GM19025 (cell line): ENCODE measurements around the gene XRCC4.

Source experiments
- ATAC-seq: cut with Tn5 transposase; IDR thresholded peaks from one replicate; pipeline ENCODE4 v1.9.1; 2021; ENCODE audit warnings: mild to moderate bottlenecking, low read depth, moderate library complexity; ENCODE audit not compliant: unreplicated experiment

Gene XRCC4

GRCh38 chr5:83169571-83170337 lies 92.4 kb downstream of the XRCC4 start:
- ATAC-seq, result no peak

DNA sequence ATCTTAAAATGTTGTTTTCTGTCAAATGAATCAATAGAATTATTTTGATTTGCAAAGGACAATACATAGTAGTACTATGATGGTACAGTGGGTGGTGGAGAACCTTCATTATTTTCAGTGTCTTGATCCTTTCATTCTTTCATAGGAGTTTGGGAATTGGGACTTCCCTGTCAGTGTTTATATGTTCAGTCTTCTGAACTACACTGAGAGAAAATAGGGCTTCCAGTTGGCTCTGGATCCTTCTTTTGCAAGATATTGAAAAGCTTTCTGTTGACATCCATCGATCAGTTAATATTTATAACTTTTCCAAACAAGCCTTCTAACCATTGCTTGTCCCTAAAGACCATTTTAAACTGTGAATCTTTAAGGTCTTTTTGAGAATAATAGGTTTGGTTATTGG lies 94.7 kb downstream of the XRCC4 start:
- no peak for ATAC-seq

DNA sequence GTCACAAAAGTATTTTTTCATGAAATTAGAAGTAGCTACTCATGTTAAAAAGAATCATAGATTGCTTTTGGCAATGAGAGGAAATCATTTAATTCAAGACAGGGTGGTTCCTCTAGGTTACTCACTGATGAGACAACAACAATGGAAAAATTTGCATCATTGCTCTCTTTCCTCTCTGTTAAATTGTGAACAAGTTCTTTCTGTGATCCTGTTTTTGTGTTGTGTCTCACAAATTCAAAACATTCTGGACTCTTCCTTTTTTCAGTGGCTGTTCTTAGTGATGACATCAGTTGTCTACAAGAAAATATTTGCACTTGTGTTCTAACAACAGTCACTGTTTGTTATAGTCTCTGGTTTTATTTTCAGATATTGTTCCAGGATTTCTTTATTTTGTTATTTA lies 95.3 kb downstream of the XRCC4 start:
- ATAC-seq, result no peak

DNA sequence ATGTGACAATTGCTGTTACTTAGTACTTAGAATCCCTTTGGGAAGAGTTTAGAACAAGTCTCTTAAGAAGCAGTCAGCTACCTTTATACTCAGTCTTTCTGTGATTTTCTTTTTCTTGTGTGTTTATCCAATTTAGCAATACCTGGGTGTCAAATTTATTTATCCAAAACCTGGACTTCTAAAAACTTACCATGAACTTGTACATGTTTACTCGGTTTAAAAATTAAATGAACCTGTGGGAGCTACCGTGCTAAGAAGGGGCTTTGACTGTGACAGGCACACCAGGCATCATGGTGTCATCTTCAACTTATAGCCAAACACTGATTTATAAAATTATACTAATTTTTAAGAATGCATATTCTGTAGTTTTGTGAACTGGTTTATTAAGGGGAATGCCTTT lies 96.5 kb downstream of the XRCC4 start:
- ATAC-seq, result no peak

DNA sequence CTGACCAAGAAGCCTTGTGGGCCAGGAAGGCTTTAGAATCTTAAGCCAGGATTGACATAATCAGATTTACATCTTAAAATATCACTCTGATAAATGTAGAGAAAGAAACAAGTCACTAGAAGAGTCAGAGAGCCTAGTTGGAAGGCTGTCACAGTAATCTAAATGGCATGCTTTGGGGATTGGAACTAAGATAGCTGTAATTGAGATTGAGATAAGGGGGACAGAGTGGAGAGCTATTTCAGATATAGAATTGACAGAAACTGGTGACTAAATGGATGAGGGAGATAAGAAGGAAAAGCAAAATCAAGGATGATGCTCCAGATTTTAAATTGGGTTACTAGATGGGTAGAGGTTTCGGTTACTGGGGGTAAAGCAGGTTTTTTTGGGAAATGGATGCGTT lies 100.5 kb downstream of the XRCC4 start:
- no peak for ATAC-seq

GRCh38 chr5:83179966-83180365 lies 102.6 kb downstream of the XRCC4 start:
- no peak for ATAC-seq

DNA sequence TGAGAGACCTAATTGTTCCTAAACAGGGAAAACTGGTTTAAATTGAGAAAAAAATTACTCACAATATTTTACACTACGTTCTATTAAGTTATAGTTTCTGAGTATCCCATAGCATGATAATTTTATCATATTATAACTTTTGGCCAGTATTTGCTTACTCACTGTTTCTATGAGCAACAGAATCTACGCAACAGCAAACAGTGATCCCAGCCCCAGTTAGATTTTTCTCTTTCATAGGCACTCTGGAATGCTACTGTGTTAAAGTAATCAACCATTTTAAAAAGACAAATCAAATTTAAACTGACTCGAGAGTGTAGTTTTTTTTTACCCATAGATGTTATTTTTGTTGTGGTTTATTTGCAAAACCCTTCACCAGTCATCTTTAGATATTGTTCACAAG lies 107.2 kb downstream of the XRCC4 start:
- no peak for ATAC-seq

- no peak for ATAC-seq
Observed at GRCh38 chr5:83192947-83193346, 115.6 kb downstream of the XRCC4 start.

DNA sequence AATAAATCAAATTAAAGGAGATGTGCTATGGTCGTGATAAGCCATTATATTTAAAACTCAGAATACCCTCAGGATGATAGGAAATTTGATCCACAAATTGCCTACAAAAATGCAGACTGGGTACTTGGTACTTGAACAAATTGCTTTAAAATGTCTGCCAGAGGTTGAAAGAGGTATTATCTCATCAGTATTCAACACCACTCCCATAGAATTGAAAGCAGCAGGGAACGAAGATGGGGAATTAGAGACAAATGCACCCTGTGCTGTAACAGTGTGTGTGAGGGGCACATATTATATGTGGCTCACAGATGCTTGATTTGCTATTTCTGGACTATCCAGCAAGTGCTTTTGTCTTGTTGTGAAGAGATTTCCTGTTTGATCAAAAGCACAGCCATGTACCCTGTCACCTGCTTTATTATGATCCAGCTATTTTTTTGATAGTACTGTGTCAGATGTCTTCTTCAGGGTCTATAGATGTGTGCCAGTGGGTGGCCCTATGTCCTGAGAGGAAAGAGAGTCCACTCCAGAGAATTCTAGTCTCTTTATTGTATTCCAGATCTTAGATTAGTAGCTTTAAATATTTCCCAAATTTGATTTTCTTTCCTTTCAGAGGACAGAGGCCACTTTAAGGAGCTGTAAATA lies 120.1 kb downstream of the XRCC4 start:
- ATAC-seq, result no peak

GRCh38 chr5:83199126-83199525 lies 121.8 kb downstream of the XRCC4 start:
- no peak for ATAC-seq

DNA sequence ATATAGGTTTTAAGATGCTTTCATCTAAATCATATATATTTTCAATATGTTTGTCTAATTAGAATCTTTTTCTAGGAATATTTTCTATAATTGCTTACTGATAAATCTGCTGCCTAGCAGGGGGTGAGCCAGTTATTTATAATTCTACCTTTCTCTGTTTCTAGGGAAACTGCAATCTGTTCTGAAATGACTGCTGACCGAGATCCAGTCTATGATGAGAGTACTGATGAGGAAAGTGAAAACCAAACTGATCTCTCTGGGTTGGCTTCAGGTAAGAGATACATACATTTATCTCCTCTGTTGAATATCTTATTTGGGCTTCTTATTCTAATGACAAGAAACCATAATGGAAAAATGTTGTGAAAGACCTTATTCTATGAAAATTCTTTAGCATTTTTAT lies 127.3 kb downstream of the XRCC4 start:
- ATAC-seq, result no peak

- no peak for ATAC-seq
Observed at GRCh38 chr5:83209963-83210362, 132.6 kb downstream of the XRCC4 start.

DNA sequence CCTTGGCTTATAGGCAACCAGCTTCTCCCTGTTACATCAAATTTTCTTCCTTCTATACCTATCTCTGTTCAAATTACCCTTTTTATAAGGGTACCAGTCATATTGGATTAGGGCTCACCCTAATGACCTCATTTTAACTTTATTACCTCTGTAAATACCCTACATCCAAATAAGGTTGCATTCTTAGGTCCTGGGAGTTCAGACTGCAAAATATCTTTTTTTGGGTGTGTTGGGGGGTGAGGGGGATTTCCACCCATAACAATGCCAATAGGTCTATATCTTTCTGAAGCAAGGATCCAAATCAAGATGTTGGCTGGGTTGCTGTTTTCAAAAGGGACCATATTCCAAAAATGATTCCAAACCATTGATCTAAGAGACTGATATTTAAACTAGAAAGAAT lies 141.7 kb downstream of the XRCC4 start:
- ATAC-seq, result no peak

DNA sequence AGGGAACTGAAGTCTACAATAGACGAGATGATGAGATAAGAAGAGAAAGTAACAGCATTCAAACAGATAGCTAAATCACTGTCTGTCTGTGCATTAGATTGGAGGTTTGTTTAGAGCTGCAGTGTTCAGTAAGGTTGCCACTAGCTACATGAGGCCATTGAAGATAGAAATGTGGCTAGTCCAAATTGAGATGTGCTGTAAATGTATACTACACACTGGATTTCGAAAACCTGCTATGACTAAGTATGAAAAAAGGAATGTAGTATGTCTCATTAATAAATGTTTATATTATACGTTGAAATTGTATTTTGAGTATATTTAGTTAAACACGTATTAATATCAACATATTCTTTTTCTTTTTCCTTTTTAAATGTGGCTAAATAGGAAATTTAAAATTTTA lies 142.1 kb downstream of the XRCC4 start:
- ATAC-seq, result no peak

- ATAC-seq, result no peak
Observed at GRCh38 chr5:83220331-83220730, 143.0 kb downstream of the XRCC4 start.

- ATAC-seq, result no peak
Observed at GRCh38 chr5:83222906-83223305, 145.6 kb downstream of the XRCC4 start.

- no peak for ATAC-seq
Observed at GRCh38 chr5:83227611-83228010, 150.3 kb downstream of the XRCC4 start.

- ATAC-seq, result no peak
Observed at GRCh38 chr5:83230511-83230910, 153.2 kb downstream of the XRCC4 start.

- ATAC-seq, result no peak
Observed at GRCh38 chr5:83244516-83244915, 167.2 kb downstream of the XRCC4 start.

DNA sequence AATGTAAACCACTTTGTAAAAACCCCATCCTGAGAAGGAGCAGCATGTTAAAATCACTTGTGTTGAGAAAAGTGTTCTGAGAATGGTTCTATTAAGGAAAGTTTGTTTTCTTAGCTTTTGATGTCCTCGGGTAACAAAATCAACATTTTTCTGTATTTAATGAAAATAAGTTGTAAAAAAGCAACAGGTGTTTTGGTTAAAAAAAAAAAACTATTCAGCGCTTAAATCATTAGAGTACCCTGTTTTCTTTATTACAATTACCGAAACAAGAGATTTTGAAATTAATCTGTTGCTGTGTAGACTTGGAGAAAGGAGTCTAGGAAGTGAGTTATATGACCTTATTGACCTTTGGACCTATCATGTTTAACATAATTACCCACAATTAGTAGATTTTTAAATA lies 167.7 kb downstream of the XRCC4 start:
- no peak for ATAC-seq

- no peak for ATAC-seq
Observed at GRCh38 chr5:83246071-83246470, 168.7 kb downstream of the XRCC4 start.

DNA sequence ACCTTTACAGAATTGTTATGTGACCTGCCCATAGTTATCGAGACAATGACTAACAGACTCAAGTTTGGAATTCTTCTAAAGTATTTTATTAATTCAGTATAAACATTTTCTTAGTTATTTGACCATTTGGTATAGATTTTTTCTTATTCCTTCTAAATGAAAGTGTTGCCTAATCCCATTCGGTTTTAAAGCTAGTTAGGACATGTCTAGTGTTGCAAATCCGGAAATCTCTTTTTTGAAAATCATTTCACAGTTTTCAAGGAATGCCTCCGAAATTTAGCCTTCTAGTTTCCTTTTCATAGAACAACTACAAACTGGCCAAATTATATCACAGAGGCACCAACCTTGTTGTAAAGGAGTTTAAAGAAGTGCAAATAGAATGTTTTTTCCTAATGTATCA lies 171.8 kb downstream of the XRCC4 start:
- ATAC-seq, result no peak
